Skin of body (tissue), 2 donors: ENCODE measurements around the gene RUBCN. TPM values are rescaled to one million over a fixed set of nuclear protein-coding genes. Genes with fewer than 3 reads are reported as not detected.
"Not testable (repeated sequence)": the region's sequence is repeated elsewhere in the genome, so short reads cannot be mapped to it uniquely, and the experiment has no call there.

Experiments used
- DNase-seq: peaks from one replicate; lab custom pipeline; 2025; lab: John Stamatoyannopoulos, UW
- total RNA-seq: library from RNA; depleted of rRNA; stranded (reverse); fragments of >200 nt; gene quantifications from one replicate; pipeline ENCODE4 v1.2.3, GENCODE V29; 2014

Gene RUBCN
- total RNA-seq, 1 donor from 2014 or later, result 12.1 TPM

- DNase-seq, result not testable (repeated sequence)
Observed at GRCh38 chr3:197659144-197659543, 77.6 kb downstream of the RUBCN start.

GRCh38 chr3:197658706-197659105 lies 78.0 kb downstream of the RUBCN start:
- not testable (repeated sequence) for DNase-seq

- DNase-seq, result not testable (repeated sequence)
Observed at GRCh38 chr3:197657541-197658292, 79.0 kb downstream of the RUBCN start.

GRCh38 chr3:197656960-197657359 lies 79.7 kb downstream of the RUBCN start:
- not testable (repeated sequence) for DNase-seq

- DNase-seq, result not testable (repeated sequence)
Observed at GRCh38 chr3:197656129-197656528, 80.6 kb downstream of the RUBCN start.

- DNase-seq, result not testable (repeated sequence)
Observed at GRCh38 chr3:197654998-197655330, 81.7 kb downstream of the RUBCN start.

- not testable (repeated sequence) for DNase-seq
Observed at GRCh38 chr3:197654090-197654997, 82.4 kb downstream of the RUBCN start.

- not testable (repeated sequence) for DNase-seq
Observed at GRCh38 chr3:197652860-197653259, 83.8 kb downstream of the RUBCN start.

- not testable (repeated sequence) for DNase-seq
Observed at GRCh38 chr3:197647649-197648048, 89.1 kb downstream of the RUBCN start.

- not testable (repeated sequence) for DNase-seq
Observed at GRCh38 chr3:197647191-197647590, 89.5 kb downstream of the RUBCN start.

- DNase-seq, result not testable (repeated sequence)
Observed at GRCh38 chr3:197646294-197646693, 90.4 kb downstream of the RUBCN start.

- not testable (repeated sequence) for DNase-seq
Observed at GRCh38 chr3:197637556-197637955, 99.1 kb downstream of the RUBCN start.

- not testable (repeated sequence) for DNase-seq
Observed at GRCh38 chr3:197631989-197632388, 104.7 kb downstream of the RUBCN start.

- not testable (repeated sequence) for DNase-seq
Observed at GRCh38 chr3:197630766-197631165, 105.9 kb downstream of the RUBCN start.

GRCh38 chr3:197629286-197629685 lies 107.4 kb downstream of the RUBCN start:
- DNase-seq, result not testable (repeated sequence)

GRCh38 chr3:197627772-197628523 lies 108.8 kb downstream of the RUBCN start:
- DNase-seq, result not testable (repeated sequence)

- DNase-seq, result not testable (repeated sequence)
Observed at GRCh38 chr3:197627158-197627771, 109.4 kb downstream of the RUBCN start.

GRCh38 chr3:197626404-197627157 lies 110.1 kb downstream of the RUBCN start:
- not testable (repeated sequence) for DNase-seq

GRCh38 chr3:197621478-197621877 lies 115.2 kb downstream of the RUBCN start:
- DNase-seq, result not testable (repeated sequence)
